ENCODE data around the gene EZH2.

The EZH2 gene

GRCh38 chr7:148811892-148812291 lies 72.2 kb downstream of the EZH2 start:
- TF ChIP-seq SPI1 (IDR thresholded peaks at IDR 0.05; ENCODE audit: borderline replicate concordance, low read depth) (no peak), REST (IDR thresholded peaks at IDR 0.05; ENCODE audit: insufficient replicate concordance, low read depth) (no peak), GABPA (IDR thresholded peaks at IDR 0.05; ENCODE audit: low read depth) (no peak), POLR2AphosphoS5 (IDR thresholded peaks at IDR 0.05; ENCODE audit: low read depth) (no peak)
- TF ChIP-seq, protein P1, sequence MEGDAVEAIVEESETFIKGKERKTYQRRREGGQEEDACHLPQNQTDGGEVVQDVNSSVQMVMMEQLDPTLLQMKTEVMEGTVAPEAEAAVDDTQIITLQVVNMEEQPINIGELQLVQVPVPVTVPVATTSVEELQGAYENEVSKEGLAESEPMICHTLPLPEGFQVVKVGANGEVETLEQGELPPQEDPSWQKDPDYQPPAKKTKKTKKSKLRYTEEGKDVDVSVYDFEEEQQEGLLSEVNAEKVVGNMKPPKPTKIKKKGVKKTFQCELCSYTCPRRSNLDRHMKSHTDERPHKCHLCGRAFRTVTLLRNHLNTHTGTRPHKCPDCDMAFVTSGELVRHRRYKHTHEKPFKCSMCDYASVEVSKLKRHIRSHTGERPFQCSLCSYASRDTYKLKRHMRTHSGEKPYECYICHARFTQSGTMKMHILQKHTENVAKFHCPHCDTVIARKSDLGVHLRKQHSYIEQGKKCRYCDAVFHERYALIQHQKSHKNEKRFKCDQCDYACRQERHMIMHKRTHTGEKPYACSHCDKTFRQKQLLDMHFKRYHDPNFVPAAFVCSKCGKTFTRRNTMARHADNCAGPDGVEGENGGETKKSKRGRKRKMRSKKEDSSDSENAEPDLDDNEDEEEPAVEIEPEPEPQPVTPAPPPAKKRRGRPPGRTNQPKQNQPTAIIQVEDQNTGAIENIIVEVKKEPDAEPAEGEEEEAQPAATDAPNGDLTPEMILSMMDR (IDR thresholded peaks at IDR 0.05; ENCODE audit: insufficient read depth, low read length), result no peak
- DNase-seq (ENCODE audit: low read depth in 1 of 2, low spot score in 1 of 2), result no peak
- Histone ChIP-seq H3K4me3 (replicated peaks; ENCODE audit: insufficient read depth, low read length) (no peak overlapping the region), H3K27ac (replicated peaks) (no peak overlapping the region), H3K27me3 (ENCODE audit: insufficient read depth, poor library complexity, severe bottlenecking) (no peaks in the 10 kb centered on the region)

DNA sequence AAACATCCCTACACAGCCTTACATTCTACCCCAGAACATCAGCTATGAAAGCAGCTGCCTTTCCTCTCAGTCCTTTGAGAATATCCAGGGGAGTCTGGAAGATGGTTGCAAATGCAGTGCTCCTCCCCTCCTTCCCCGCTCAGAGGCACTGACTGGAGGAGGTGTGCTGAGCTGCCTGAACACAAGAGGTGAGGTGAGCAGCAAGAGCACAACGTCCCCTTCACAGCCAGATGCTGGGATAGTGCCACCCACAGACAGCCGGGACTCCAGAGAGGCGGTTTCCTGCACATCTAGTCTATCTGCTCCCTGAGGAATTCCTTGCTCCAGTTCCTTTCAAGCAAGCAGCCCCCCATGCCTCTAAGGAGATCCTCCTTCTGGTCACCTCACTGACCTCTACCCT lies 74.2 kb downstream of the EZH2 start:
- no peak overlapping the region for H3K27ac ChIP-seq (replicated peaks)
- no peak for DNase-seq (ENCODE audit: low read depth in 1 of 2, low spot score in 1 of 2)
- no peak overlapping the region for H3K4me3 ChIP-seq (replicated peaks; ENCODE audit: insufficient read depth, low read length)
- no peaks in the 10 kb centered on the region for H3K27me3 ChIP-seq (ENCODE audit: insufficient read depth, poor library complexity, severe bottlenecking)
- TF ChIP-seq GABPA (IDR thresholded peaks at IDR 0.05; ENCODE audit: low read depth), result no peak
- no peak for TF ChIP-seq POLR2AphosphoS5 (IDR thresholded peaks at IDR 0.05; ENCODE audit: low read depth)
- TF ChIP-seq SPI1 (IDR thresholded peaks at IDR 0.05; ENCODE audit: borderline replicate concordance, low read depth), result no peak
- no peak for TF ChIP-seq REST (IDR thresholded peaks at IDR 0.05; ENCODE audit: insufficient replicate concordance, low read depth)
- TF ChIP-seq, protein P1 (IDR thresholded peaks at IDR 0.05; ENCODE audit: insufficient read depth, low read length), result no peak

DNA sequence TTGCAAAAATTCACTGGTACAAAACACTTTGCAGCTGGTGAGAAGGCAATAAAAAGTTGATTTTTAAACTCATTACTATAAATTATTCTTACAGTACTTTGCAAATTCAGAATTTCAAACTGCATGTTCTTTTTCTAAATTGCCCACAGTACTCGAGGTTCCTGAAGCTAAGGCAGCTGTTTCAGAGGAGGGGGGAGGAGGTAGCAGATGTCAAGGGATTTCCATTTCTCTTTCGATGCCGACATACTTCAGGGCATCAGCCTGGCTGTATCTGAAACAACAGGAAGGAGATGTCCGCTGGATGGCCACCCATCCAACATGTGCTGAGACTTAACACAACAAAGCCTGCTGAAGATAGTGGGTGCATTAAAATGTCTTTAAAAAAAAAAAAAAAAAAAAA lies 76.7 kb downstream of the EZH2 start:
- Histone ChIP-seq H3K27me3 (ENCODE audit: insufficient read depth, poor library complexity, severe bottlenecking) (no peaks in the 10 kb centered on the region), H3K4me3 (replicated peaks; ENCODE audit: insufficient read depth, low read length) (no peak overlapping the region), H3K27ac (replicated peaks) (no peak overlapping the region)
- DNase-seq (ENCODE audit: low read depth in 1 of 2, low spot score in 1 of 2), result no peak
- TF ChIP-seq POLR2AphosphoS5 (IDR thresholded peaks at IDR 0.05; ENCODE audit: low read depth) (no peak), GABPA (IDR thresholded peaks at IDR 0.05; ENCODE audit: low read depth) (no peak), SPI1 (IDR thresholded peaks at IDR 0.05; ENCODE audit: borderline replicate concordance, low read depth) (no peak), REST (IDR thresholded peaks at IDR 0.05; ENCODE audit: insufficient replicate concordance, low read depth) (no peak)
- TF ChIP-seq, protein P1 (IDR thresholded peaks at IDR 0.05; ENCODE audit: insufficient read depth, low read length), result no peak

All from HL-60 (cell line).